ENCODE measurements around the gene PCNT.

- TF ChIP-seq CTCF (conservative IDR thresholded peaks at IDR 0.05; ENCODE audit: low read depth, low read length) (no peak), BHLHE40 (IDR thresholded peaks at IDR 0.05; ENCODE audit: low read depth, low read length) (no peak), POLR2A (IDR thresholded peaks at IDR 0.05; ENCODE audit: low read depth, low read length) (no peak), MAZ (IDR thresholded peaks at IDR 0.05; ENCODE audit: borderline replicate concordance, low read depth, low read length) (no peak), RAD21 (IDR thresholded peaks at IDR 0.05; ENCODE audit: low read length) (no peak), FOS (IDR thresholded peaks at IDR 0.05; ENCODE audit: low read depth, low read length) (no peak), MXI1 (IDR thresholded peaks at IDR 0.05; ENCODE audit: borderline replicate concordance, low read depth, low read length) (no peak), CEBPB (IDR thresholded peaks at IDR 0.05; ENCODE audit: low read depth, low read length) (no peak), RFX5 (IDR thresholded peaks at IDR 0.05; ENCODE audit: low read depth, low read length) (no peak), ELK1 (IDR thresholded peaks at IDR 0.05; ENCODE audit: borderline replicate concordance, low read depth, low read length) (no peak)
Measured at GRCh38 chr21:46465651-46466050, 141.7 kb downstream of the PCNT start.
